Keratinocyte (primary cell): ENCODE results near the gene DDX47. TPM values are rescaled to one million over a fixed set of nuclear protein-coding genes. Genes with fewer than 3 reads are reported as not detected.
A peak's percentile ranks its signal among the peaks of the same experiment; 100 is the strongest.

Source experiments
- DNase-seq: peaks from one replicate; pipeline ENCODE4 v3.0.0-alpha.2; 2011; ENCODE audit warnings: low read depth, missing footprints, low spot score
- FAIRE-seq: peaks from 2 replicates; lab custom pipeline; 2011; peaks lifted over from hg19 to GRCh38; lab: Jason Lieb, UNC
- H2AFZ ChIP-seq: 2 replicates; pipeline ENCODE4 v1.6.0; 2012; ENCODE audit warnings: low read length, control low read depth, inconsistent platforms; ENCODE audit not compliant: control insufficient read depth
- H3K27ac ChIP-seq: 2 replicates; pipeline ENCODE4 v1.5.1; 2011; ENCODE audit warnings: low read length; ENCODE audit not compliant: control insufficient read depth, insufficient read depth
- H3K27me3 ChIP-seq: 3 replicates; pipeline ENCODE4 v1.6.0; 2011; ENCODE audit warnings: low read length; ENCODE audit not compliant: control insufficient read depth, insufficient read depth; ENCODE audit errors: extremely low read depth
- H3K36me3 ChIP-seq, 2 experiments: 2 replicates in 1 of 2; 3 replicates in 1 of 2; pipeline ENCODE4 v1.5.1; 2011; ENCODE audit warnings: low read length in 2 of 2, mild to moderate bottlenecking in 1 of 2; ENCODE audit not compliant: control insufficient read depth in 2 of 2, insufficient read depth in 2 of 2; ENCODE audit errors: extremely low read depth in 1 of 2
- H3K4me1 ChIP-seq: 3 replicates; pipeline ENCODE4 v1.5.1; 2011; ENCODE audit warnings: low read length; ENCODE audit not compliant: control insufficient read depth, insufficient read depth; ENCODE audit errors: extremely low read depth
- H3K4me2 ChIP-seq: 3 replicates; pipeline ENCODE4 v1.6.0; 2011; ENCODE audit warnings: low read depth, low read length; ENCODE audit not compliant: control insufficient read depth, insufficient read depth; ENCODE audit errors: extremely low read depth
- H3K4me3 ChIP-seq, 3 experiments: fragments of 200-600 bp in 1 of 3; sonication (generic) in 1 of 3; 2 replicates in 2 of 3; 3 replicates in 1 of 3; pipeline ENCODE4 v1.5.1; 2011 to 2016; ENCODE audit warnings: low read length in 3 of 3, mild to moderate bottlenecking in 3 of 3, control low read depth in 2 of 3, inconsistent platforms in 1 of 3, low read depth in 1 of 3, mixed read lengths in 1 of 3, mixed run types in 1 of 3, moderate library complexity in 1 of 3; ENCODE audit not compliant: control insufficient read depth in 2 of 3, insufficient read depth in 2 of 3; ENCODE audit errors: extremely low read depth in 1 of 3
- H3K79me2 ChIP-seq: 2 replicates; pipeline ENCODE4 v1.6.0; 2012; ENCODE audit warnings: low read length; ENCODE audit not compliant: control insufficient read depth, insufficient read depth
- H3K9ac ChIP-seq: 3 replicates; pipeline ENCODE4 v1.6.0; 2011; ENCODE audit warnings: low read length; ENCODE audit not compliant: control insufficient read depth, insufficient read depth; ENCODE audit errors: extremely low read depth
- H3K9me1 ChIP-seq: 3 replicates; pipeline ENCODE4 v1.6.0; 2011; ENCODE audit warnings: low read length; ENCODE audit not compliant: control insufficient read depth, insufficient read depth; ENCODE audit errors: extremely low read depth
- H3K9me3 ChIP-seq: 2 replicates; pipeline ENCODE4 v1.5.1; 2012; ENCODE audit warnings: low read depth, low read length; ENCODE audit not compliant: control insufficient read depth
- H4K20me1 ChIP-seq: 3 replicates; pipeline ENCODE4 v1.6.0; 2011; ENCODE audit warnings: low read length; ENCODE audit not compliant: control insufficient read depth, insufficient read depth; ENCODE audit errors: extremely low read depth
- EZH2 ChIP-seq: IDR thresholded peaks from one replicate; pipeline ENCODE4 v1.6.1; 2012; ENCODE audit warnings: inconsistent platforms, mild to moderate bottlenecking, low read length, moderate library complexity
- dilution Hi-C: fragments of 300-500 bp; cut with MboI; formaldehyde crosslinking; loops from one replicate; pipeline ENCODE4 v1.7.0; 2020; ENCODE audit warnings: low sequenced_read_pairs; ENCODE audit not compliant: extremely low pct_ligation_motif_present
- polyA plus RNA-seq, 5 experiments: library from polyadenylated mRNA; depleted of rRNA in 3 of 5; stranded (reverse) in 3 of 5; stranded (forward) in 1 of 5; unstranded in 1 of 5; fragments of >200 nt; gene quantifications; 1 replicate in 1 of 5; 2 replicates in 3 of 5; 3 replicates in 1 of 5; pipeline versions ENCODE4 v1.2.1 to v1.2.3, GENCODE V29; 2011 to 2012; ENCODE audit warnings: missing spikeins in 2 of 5, low read depth in 1 of 5, low replicate concordance in 1 of 5
- TF ChIP-seq, protein P1 (sequence below), 3 experiments: IDR thresholded peaks in 1 of 3; conservative IDR thresholded peaks in 1 of 3; optimal IDR thresholded peaks in 1 of 3; 2 replicates in 2 of 3; 3 replicates in 1 of 3; pipeline versions ENCODE3 to v1.5.1; 2011; ENCODE audit warnings: low read length in 3 of 3, mild to moderate bottlenecking in 3 of 3, moderate library complexity in 2 of 3, control low read depth in 1 of 3, inconsistent platforms in 1 of 3; ENCODE audit not compliant: insufficient read depth in 2 of 3; ENCODE audit errors: extremely low read depth in 1 of 3

The DDX47 gene
- polyA plus RNA-seq, 1 donor (not counting 4 experiments of a cell fraction or from before 2014, with no cell fraction given), result 90.2 TPM

GRCh38 chr12:12803186-12803585 is 10.0 kb upstream of the DDX47 start:
- Histone ChIP-seq H3K27ac (peak overlapping the region; percentile 97), H3K79me2 (no peaks in the 10 kb centered on the region), H3K9ac (peak overlapping the region; percentile 83), H3K4me2 (peak overlapping the region; percentile 62), H3K36me3 (no peaks in the 10 kb centered on the region), H3K4me3 (no peak overlapping the region), H3K9me1 (no peaks in the 10 kb centered on the region), H3K4me1 (peaks cover 32% of the 10 kb centered on the region), H2AFZ (no peak overlapping the region), H3K27me3 (no peaks in the 10 kb centered on the region), H3K9me3 (no peaks in the 10 kb centered on the region), H4K20me1 (no peaks in the 10 kb centered on the region)
- FAIRE-seq (peak; percentile 97), DNase-seq (peak; percentile 93)
- dilution Hi-C loops, result no loop called here
- TF ChIP-seq, protein P1, sequence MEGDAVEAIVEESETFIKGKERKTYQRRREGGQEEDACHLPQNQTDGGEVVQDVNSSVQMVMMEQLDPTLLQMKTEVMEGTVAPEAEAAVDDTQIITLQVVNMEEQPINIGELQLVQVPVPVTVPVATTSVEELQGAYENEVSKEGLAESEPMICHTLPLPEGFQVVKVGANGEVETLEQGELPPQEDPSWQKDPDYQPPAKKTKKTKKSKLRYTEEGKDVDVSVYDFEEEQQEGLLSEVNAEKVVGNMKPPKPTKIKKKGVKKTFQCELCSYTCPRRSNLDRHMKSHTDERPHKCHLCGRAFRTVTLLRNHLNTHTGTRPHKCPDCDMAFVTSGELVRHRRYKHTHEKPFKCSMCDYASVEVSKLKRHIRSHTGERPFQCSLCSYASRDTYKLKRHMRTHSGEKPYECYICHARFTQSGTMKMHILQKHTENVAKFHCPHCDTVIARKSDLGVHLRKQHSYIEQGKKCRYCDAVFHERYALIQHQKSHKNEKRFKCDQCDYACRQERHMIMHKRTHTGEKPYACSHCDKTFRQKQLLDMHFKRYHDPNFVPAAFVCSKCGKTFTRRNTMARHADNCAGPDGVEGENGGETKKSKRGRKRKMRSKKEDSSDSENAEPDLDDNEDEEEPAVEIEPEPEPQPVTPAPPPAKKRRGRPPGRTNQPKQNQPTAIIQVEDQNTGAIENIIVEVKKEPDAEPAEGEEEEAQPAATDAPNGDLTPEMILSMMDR (optimal IDR thresholded peaks at IDR 0.05 in 1 of 3, IDR thresholded peaks at IDR 0.05 in 1 of 3, conservative IDR thresholded peaks at IDR 0.05 in 1 of 3; ENCODE audit: extremely low read depth in 1 of 3, insufficient read depth in 2 of 3, low read length in 3 of 3), result no peak
- no peak for TF ChIP-seq EZH2

- Histone ChIP-seq H4K20me1 (no peaks in the 10 kb centered on the region), H3K36me3 (no peaks in the 10 kb centered on the region), H3K4me2 (peak overlapping the region; percentile 62), H3K4me3 (peak overlapping the region in 2 of 3 experiments; percentile 9 to 29), H3K9me1 (no peaks in the 10 kb centered on the region), H3K79me2 (no peaks in the 10 kb centered on the region), H2AFZ (no peak overlapping the region), H3K4me1 (peaks cover 32% of the 10 kb centered on the region), H3K9me3 (no peaks in the 10 kb centered on the region), H3K27me3 (no peaks in the 10 kb centered on the region), H3K27ac (peak overlapping the region; percentile 97), H3K9ac (peak overlapping the region; percentile 83)
- TF ChIP-seq, protein P1 (optimal IDR thresholded peaks at IDR 0.05 in 1 of 3, IDR thresholded peaks at IDR 0.05 in 1 of 3, conservative IDR thresholded peaks at IDR 0.05 in 1 of 3; ENCODE audit: extremely low read depth in 1 of 3, insufficient read depth in 2 of 3, low read length in 3 of 3), result no peak
- no peak for TF ChIP-seq EZH2
- FAIRE-seq (peak; percentile 9), DNase-seq (no peak)
- dilution Hi-C loops, result no loop called here
Observed at GRCh38 chr12:12804011-12804410, 9.1 kb upstream of the DDX47 start.
